ENCODE measurements around the gene NRIP2. TPM values are rescaled to one million over a fixed set of nuclear protein-coding genes. Genes with fewer than 3 reads are reported as not detected.

The NRIP2 gene
- total and polyA plus RNA-seq, 10 of the 15 experiments (the other 5 are each of a cell fraction or from before 2014, with no cell fraction given), result 0.04 to 0.83 (median 0.42) TPM; not detected in 7

DNA sequence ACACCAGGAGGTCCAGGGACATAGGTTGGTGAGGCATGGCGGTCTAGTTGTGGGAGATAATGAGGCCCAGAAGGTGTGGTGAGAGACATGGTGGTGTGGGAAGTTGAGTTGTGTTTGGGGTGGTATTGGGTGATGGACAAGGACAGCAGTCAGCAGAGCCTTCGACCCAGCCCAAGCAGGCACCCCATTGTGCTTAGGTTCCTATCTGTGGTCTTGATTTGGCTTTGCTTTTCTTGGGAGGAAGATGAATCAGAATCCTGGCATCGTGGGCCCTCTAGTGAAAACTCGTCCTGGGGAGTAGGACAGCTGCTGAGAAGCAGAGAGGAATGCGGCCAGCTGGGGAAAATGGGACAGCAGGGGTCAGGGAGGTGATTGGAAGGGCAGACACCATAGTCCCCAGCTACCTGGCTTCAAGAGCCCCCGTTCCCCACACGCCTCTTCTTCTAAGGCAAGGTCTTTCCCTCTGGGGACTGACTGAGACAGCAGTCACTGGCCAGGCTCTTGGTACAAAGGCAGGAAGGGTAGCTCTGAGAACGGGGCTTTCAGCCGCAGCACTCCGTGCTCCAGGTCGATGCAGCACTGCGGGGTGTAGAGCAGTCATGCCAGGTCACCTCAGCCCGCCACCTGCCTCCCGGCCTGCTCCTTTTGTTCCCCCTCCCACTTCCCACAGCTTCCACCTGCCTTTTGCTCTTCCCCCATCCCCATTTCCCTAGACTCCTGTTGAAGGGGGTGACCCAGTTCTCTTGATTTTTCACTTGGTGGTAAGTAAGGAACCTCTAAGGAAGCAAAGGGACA lies 7.9 kb downstream of the NRIP2 start:
- H3K9me3 ChIP-seq (replicated peaks; ENCODE audit: control insufficient read depth, insufficient read depth, low read length), result no peaks in the 10 kb centered on the region
- CTCF ChIA-PET, result no interaction called here
- H3K27ac ChIP-seq (ENCODE audit: control insufficient read depth, insufficient read depth), result no peak overlapping the region
- no peaks in the 10 kb centered on the region for H3K4me1 ChIP-seq (ENCODE audit: control insufficient read depth, insufficient read depth, low read length)
- SMC1A ChIA-PET (ENCODE audit: uncharacterized antibody, unreplicated experiment), result no interaction called here
- H3K4me2 ChIP-seq (ENCODE audit: control insufficient read depth, insufficient read depth), result no peak overlapping the region
- BruUV-seq (replicated peaks), result no TSS peak
- POLR2A ChIA-PET, result interaction anchor here (0.7 kb wide), 2 partner anchors 25 to 949 kb away, joined by 3 read pairs; no protein-coding TSS in a partner anchor
- DNase-seq (ENCODE audit: low read depth, low spot score) (no peak), FAIRE-seq (no peak), ATAC-seq (no peak)
- intact Hi-C loops (cut with micrococcal nuclease; ENCODE audit: unreplicated experiment), result no loop called here
- H3K9ac ChIP-seq (ENCODE audit: control insufficient read depth, insufficient read depth, low read length), result no peak overlapping the region
- no peaks in the 10 kb centered on the region for H3K27me3 ChIP-seq (replicated peaks in 1 of 2; ENCODE audit: control insufficient read depth in 2 of 2, insufficient read depth in 2 of 2, low read length in 1 of 2)
- no peak overlapping the region for H2AFZ ChIP-seq (ENCODE audit: control insufficient read depth, low read depth, low read length)
- no peaks in the 10 kb centered on the region for H3K79me2 ChIP-seq (ENCODE audit: control insufficient read depth, insufficient read depth, low read length)
- 88% methylated on average over 14 of the region's 14 CpGs for WGBS (ENCODE audit: insufficient coverage, insufficient replicate concordance, low lambda C conversion rate, missing lambda C conversion rate)
- in situ Hi-C loops (cut with MboI), result no loop called here
- peaks cover 5 to 18% of the 10 kb centered on the region in 2 experiments for H3K36me3 ChIP-seq (ENCODE audit: control insufficient read depth in 2 of 2, insufficient read depth in 2 of 2, low read length in 1 of 2)
- no peak overlapping the region for H3K4me3 ChIP-seq
- H4K20me1 ChIP-seq (ENCODE audit: control insufficient read depth, insufficient read depth), result no peaks in the 10 kb centered on the region; the same call in 1 of the 2 replicates
- RAD21 ChIA-PET (ENCODE audit: unreplicated experiment), result no interaction called here
- TF ChIP-seq TCF12 (IDR thresholded peaks at IDR 0.05; ENCODE audit: low read depth, low read length) (no peak), MYB (IDR thresholded peaks at IDR 0.05; ENCODE audit: borderline replicate concordance, low read depth, low read length) (no peak), ZNF622 (IDR thresholded peaks at IDR 0.05) (no peak), HDAC2 (IDR thresholded peaks at IDR 0.05) (no peak), NFIC (IDR thresholded peaks at IDR 0.05; ENCODE audit: low read depth, low read length) (no peak), IKZF2 (IDR thresholded peaks at IDR 0.05) (no peak), IKZF1 (conservative IDR thresholded peaks at IDR 0.05) (no peak), ZZZ3 (IDR thresholded peaks at IDR 0.05; ENCODE audit: control insufficient read depth, insufficient read length, low read depth) (no peak), BACH1 (IDR thresholded peaks at IDR 0.05; ENCODE audit: borderline replicate concordance) (no peak), NR2C2 (IDR thresholded peaks at IDR 0.05; ENCODE audit: borderline replicate concordance, control insufficient read depth, insufficient read length, low read depth) (no peak), SREBF2 (IDR thresholded peaks at IDR 0.05; ENCODE audit: low read length) (no peak)
- TF ChIP-seq, protein P1, sequence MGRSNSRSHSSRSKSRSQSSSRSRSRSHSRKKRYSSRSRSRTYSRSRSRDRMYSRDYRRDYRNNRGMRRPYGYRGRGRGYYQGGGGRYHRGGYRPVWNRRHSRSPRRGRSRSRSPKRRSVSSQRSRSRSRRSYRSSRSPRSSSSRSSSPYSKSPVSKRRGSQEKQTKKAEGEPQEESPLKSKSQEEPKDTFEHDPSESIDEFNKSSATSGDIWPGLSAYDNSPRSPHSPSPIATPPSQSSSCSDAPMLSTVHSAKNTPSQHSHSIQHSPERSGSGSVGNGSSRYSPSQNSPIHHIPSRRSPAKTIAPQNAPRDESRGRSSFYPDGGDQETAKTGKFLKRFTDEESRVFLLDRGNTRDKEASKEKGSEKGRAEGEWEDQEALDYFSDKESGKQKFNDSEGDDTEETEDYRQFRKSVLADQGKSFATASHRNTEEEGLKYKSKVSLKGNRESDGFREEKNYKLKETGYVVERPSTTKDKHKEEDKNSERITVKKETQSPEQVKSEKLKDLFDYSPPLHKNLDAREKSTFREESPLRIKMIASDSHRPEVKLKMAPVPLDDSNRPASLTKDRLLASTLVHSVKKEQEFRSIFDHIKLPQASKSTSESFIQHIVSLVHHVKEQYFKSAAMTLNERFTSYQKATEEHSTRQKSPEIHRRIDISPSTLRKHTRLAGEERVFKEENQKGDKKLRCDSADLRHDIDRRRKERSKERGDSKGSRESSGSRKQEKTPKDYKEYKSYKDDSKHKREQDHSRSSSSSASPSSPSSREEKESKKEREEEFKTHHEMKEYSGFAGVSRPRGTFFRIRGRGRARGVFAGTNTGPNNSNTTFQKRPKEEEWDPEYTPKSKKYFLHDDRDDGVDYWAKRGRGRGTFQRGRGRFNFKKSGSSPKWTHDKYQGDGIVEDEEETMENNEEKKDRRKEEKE (IDR thresholded peaks at IDR 0.05), result no peak
- TF ChIP-seq, protein P2, sequence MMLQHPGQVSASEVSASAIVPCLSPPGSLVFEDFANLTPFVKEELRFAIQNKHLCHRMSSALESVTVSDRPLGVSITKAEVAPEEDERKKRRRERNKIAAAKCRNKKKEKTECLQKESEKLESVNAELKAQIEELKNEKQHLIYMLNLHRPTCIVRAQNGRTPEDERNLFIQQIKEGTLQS (IDR thresholded peaks at IDR 0.05; ENCODE audit: borderline replicate concordance, extremely low read depth, low read depth, low read length), result no peak
- TF ChIP-seq, protein P3, sequence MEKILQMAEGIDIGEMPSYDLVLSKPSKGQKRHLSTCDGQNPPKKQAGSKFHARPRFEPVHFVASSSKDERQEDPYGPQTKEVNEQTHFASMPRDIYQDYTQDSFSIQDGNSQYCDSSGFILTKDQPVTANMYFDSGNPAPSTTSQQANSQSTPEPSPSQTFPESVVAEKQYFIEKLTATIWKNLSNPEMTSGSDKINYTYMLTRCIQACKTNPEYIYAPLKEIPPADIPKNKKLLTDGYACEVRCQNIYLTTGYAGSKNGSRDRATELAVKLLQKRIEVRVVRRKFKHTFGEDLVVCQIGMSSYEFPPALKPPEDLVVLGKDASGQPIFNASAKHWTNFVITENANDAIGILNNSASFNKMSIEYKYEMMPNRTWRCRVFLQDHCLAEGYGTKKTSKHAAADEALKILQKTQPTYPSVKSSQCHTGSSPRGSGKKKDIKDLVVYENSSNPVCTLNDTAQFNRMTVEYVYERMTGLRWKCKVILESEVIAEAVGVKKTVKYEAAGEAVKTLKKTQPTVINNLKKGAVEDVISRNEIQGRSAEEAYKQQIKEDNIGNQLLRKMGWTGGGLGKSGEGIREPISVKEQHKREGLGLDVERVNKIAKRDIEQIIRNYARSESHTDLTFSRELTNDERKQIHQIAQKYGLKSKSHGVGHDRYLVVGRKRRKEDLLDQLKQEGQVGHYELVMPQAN (conservative IDR thresholded peaks at IDR 0.05), result no peak
- TF ChIP-seq, protein P4, sequence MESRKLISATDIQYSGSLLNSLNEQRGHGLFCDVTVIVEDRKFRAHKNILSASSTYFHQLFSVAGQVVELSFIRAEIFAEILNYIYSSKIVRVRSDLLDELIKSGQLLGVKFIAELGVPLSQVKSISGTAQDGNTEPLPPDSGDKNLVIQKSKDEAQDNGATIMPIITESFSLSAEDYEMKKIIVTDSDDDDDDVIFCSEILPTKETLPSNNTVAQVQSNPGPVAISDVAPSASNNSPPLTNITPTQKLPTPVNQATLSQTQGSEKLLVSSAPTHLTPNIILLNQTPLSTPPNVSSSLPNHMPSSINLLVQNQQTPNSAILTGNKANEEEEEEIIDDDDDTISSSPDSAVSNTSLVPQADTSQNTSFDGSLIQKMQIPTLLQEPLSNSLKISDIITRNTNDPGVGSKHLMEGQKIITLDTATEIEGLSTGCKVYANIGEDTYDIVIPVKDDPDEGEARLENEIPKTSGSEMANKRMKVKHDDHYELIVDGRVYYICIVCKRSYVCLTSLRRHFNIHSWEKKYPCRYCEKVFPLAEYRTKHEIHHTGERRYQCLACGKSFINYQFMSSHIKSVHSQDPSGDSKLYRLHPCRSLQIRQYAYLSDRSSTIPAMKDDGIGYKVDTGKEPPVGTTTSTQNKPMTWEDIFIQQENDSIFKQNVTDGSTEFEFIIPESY (IDR thresholded peaks at IDR 0.05), result no peak
